Karpas-422 (cell line): ENCODE results near the gene NADSYN1. TPM values are rescaled to one million over a fixed set of nuclear protein-coding genes. Genes with fewer than 3 reads are reported as not detected.

ENCODE experiments used
- DNase-seq: peaks from one replicate; pipeline ENCODE4 v3.0.0-alpha.2; 2015
- H2AFZ ChIP-seq: fragments of 200-600 bp; sonication (generic); 2 replicates; pipeline ENCODE4 v1.6.1; 2014; ENCODE audit warnings: antibody characterized with exemption, low read length, mixed read lengths
- H3K27ac ChIP-seq: fragments of 200-600 bp; sonication (generic); 2 replicates; pipeline ENCODE4 v1.5.1; 2014; ENCODE audit warnings: mild to moderate bottlenecking, low read length, moderate library complexity
- H3K27me3 ChIP-seq: fragments of 200-600 bp; sonication (generic); 2 replicates; pipeline ENCODE4 v1.6.1; 2014; ENCODE audit warnings: low read length, mixed read lengths
- H3K36me3 ChIP-seq: fragments of 200-600 bp; sonication (generic); 2 replicates; pipeline ENCODE4 v1.6.1; 2014; ENCODE audit warnings: low read length, mixed read lengths; ENCODE audit not compliant: insufficient read depth
- H3K4me1 ChIP-seq: fragments of 200-600 bp; sonication (generic); 2 replicates; pipeline ENCODE4 v1.6.1; 2014; ENCODE audit warnings: mild to moderate bottlenecking, low read length, mixed read lengths
- H3K4me2 ChIP-seq: fragments of 200-600 bp; sonication (generic); 2 replicates; pipeline ENCODE4 v1.6.1; 2014; ENCODE audit warnings: low read length, low read depth, mild to moderate bottlenecking; ENCODE audit not compliant: poor library complexity, severe bottlenecking
- H3K4me3 ChIP-seq: fragments of 200-600 bp; sonication (generic); 2 replicates; pipeline ENCODE4 v1.5.1; 2014; ENCODE audit warnings: mild to moderate bottlenecking, antibody characterized with exemption, low read length, mixed read lengths
- H3K79me2 ChIP-seq: fragments of 200-600 bp; sonication (generic); 2 replicates; pipeline ENCODE4 v1.6.1; 2014; ENCODE audit warnings: mild to moderate bottlenecking, low read length, mixed read lengths
- H3K9ac ChIP-seq: fragments of 200-600 bp; sonication (generic); 2 replicates; pipeline ENCODE4 v1.6.0; 2014; ENCODE audit warnings: low read length
- H3K9me2 ChIP-seq: fragments of 200-600 bp; sonication (generic), shearing (Covaris generic); replicated peaks from 2 replicates; pipeline ENCODE4 v1.6.0; 2014; ENCODE audit warnings: mild to moderate bottlenecking, low read length, moderate library complexity; ENCODE audit not compliant: insufficient read depth
- H3K9me3 ChIP-seq: fragments of 300-700, 200-600 bp; sonication (generic); 2 replicates; pipeline ENCODE4 v1.6.1; 2014; ENCODE audit warnings: low read length, mixed read lengths
- H4K20me1 ChIP-seq: fragments of 200-600 bp; sonication (generic); 2 replicates; pipeline ENCODE4 v1.6.1; 2014; ENCODE audit warnings: mild to moderate bottlenecking, antibody characterized with exemption, low read length, low read depth; ENCODE audit not compliant: insufficient read depth
- total RNA-seq: library from RNA; depleted of rRNA; stranded (reverse); fragments of >200 nt; shearing (Covaris generic); gene quantifications from 2 replicates; pipeline ENCODE4 v1.2.3, GENCODE V29; 2014; ENCODE audit warnings: low replicate concordance; rRNA removed

NADSYN1 gene
- total RNA-seq, result 86.0 and 129 TPM in 2 replicates

DNA sequence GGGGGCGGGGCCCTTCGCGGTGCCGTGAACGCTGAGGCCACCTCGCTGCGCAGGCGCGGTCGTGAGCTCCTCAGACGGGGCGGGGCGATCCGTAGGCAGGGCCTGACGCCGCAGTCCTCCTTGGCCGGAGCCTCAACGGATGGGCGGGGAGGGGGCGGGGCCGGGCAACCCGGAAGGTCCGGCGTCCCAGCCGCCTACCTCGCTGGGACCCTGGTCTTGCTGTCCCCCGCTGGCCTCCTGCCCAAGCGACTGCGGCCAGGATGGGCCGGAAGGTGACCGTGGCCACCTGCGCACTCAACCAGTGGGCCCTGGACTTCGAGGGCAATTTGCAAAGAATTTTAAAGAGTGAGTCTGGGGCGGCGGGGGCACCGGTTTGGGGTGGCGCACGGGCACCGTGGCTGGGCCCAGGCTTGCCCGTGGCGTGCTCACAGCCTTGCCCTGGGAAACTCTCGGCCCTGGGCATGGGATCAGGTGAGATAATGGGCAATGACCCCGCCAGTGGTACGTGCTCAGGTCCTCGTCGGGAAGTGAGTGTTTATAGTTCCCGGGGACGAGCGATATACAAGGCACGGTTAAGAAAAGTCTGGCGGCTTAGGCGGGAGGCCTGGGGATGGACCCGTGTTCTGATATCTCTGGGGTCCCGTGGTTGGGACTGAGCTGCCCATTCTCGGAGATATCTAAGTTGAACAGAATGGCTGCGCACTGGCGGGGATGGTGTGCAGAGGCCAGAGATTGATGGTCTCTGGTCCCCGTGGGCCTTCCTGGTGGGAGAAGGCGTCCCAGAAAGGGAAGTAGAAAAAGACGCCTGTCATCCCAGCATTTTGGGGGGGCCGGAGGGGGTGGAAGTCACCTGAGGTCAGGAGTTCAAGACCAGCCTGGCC lies at the start of gene NADSYN1:
Gene NADSYN1, plus strand, starts transcription at position 167 of the 881 bp plus-strand sequence. Its CDS starts 94 bp downstream, at position 261.
- peaks cover 21% of the 10 kb centered on the region for H3K36me3 ChIP-seq
- H3K27me3 ChIP-seq, result no peaks in the 10 kb centered on the region
- peaks cover 18% of the 10 kb centered on the region; the same call in 1 of the 2 replicates for H4K20me1 ChIP-seq
- H2AFZ ChIP-seq, result peak within 1 kb of the TSS; percentile 76
- H3K9me3 ChIP-seq, result no peaks in the 10 kb centered on the region
- peaks cover 35% of the 10 kb centered on the region for H3K79me2 ChIP-seq
- H3K4me2 ChIP-seq, result peak within 1 kb of the TSS; percentile 81
- peak within 1 kb of the TSS; percentile 83 for H3K9ac ChIP-seq
- DNase-seq, result peak; percentile 99
- no peaks in the 10 kb centered on the region for H3K9me2 ChIP-seq
- H3K4me1 ChIP-seq, result peaks cover 41% of the 10 kb centered on the region
- no peak within 1 kb of the TSS for H3K27ac ChIP-seq
- H3K4me3 ChIP-seq, result peak within 1 kb of the TSS; percentile 86

- H3K79me2 ChIP-seq, result no peaks in the 10 kb centered on the region
- H3K9ac ChIP-seq, result no peak overlapping the region
- no peaks in the 10 kb centered on the region for H3K36me3 ChIP-seq
- H3K9me2 ChIP-seq, result no peaks in the 10 kb centered on the region
- DNase-seq, result no peak
- no peaks in the 10 kb centered on the region for H3K9me3 ChIP-seq
- H3K4me1 ChIP-seq, result no peaks in the 10 kb centered on the region
- no peak overlapping the region for H3K4me2 ChIP-seq
- no peak overlapping the region for H3K4me3 ChIP-seq
- H3K27ac ChIP-seq, result no peak overlapping the region
- H4K20me1 ChIP-seq, result no peaks in the 10 kb centered on the region
- no peaks in the 10 kb centered on the region for H3K27me3 ChIP-seq
- H2AFZ ChIP-seq, result no peak overlapping the region
These were observed 48.8 kb upstream of the NADSYN1 start for GRCh38 chr11:71404209-71404608.

GRCh38 chr11:71406681-71407080 lies 46.3 kb upstream of the NADSYN1 start:
- Histone ChIP-seq H3K4me1 (no peaks in the 10 kb centered on the region), H3K79me2 (no peaks in the 10 kb centered on the region), H3K9me3 (no peaks in the 10 kb centered on the region), H3K27ac (no peak overlapping the region), H3K27me3 (no peaks in the 10 kb centered on the region), H3K36me3 (no peaks in the 10 kb centered on the region), H3K4me2 (no peak overlapping the region), H3K9me2 (no peaks in the 10 kb centered on the region), H4K20me1 (no peaks in the 10 kb centered on the region), H3K4me3 (no peak overlapping the region), H3K9ac (no peak overlapping the region), H2AFZ (no peak overlapping the region)
- no peak for DNase-seq

GRCh38 chr11:71407356-71407755 lies 45.6 kb upstream of the NADSYN1 start:
- Histone ChIP-seq H2AFZ (no peak overlapping the region), H4K20me1 (no peaks in the 10 kb centered on the region), H3K4me1 (no peaks in the 10 kb centered on the region), H3K9me3 (no peaks in the 10 kb centered on the region), H3K4me3 (no peak overlapping the region), H3K27ac (no peak overlapping the region), H3K4me2 (no peak overlapping the region), H3K79me2 (no peaks in the 10 kb centered on the region), H3K27me3 (no peaks in the 10 kb centered on the region), H3K9me2 (no peaks in the 10 kb centered on the region), H3K36me3 (no peaks in the 10 kb centered on the region), H3K9ac (no peak overlapping the region)
- no peak for DNase-seq

DNA sequence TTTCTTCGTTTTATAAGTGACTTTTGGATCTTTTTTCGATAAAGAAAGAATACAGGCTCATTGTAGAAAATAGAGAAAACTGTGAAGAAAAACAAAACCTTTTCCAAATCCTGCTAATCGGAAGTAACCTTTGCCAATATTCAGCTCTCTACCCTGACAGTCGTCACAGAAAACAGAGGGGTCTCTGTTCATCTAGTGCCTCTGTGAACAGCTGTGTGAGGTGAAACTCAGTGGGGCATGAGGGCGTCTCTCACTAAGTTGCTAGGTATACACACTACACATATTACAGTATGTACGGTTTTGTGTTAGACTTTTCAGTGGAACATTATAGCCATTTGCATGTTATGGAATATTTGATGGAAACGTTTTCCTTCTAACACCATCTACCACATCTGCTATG lies 44.2 kb upstream of the NADSYN1 start:
- no peak overlapping the region for H3K4me2 ChIP-seq
- no peaks in the 10 kb centered on the region for H3K9me2 ChIP-seq
- no peak overlapping the region for H2AFZ ChIP-seq
- no peak overlapping the region for H3K27ac ChIP-seq
- no peaks in the 10 kb centered on the region for H3K36me3 ChIP-seq
- no peak overlapping the region for H3K4me3 ChIP-seq
- H3K4me1 ChIP-seq, result no peaks in the 10 kb centered on the region
- H3K79me2 ChIP-seq, result no peaks in the 10 kb centered on the region
- DNase-seq, result no peak
- no peaks in the 10 kb centered on the region for H3K27me3 ChIP-seq
- H3K9ac ChIP-seq, result no peak overlapping the region
- no peaks in the 10 kb centered on the region for H4K20me1 ChIP-seq
- no peaks in the 10 kb centered on the region for H3K9me3 ChIP-seq

DNA sequence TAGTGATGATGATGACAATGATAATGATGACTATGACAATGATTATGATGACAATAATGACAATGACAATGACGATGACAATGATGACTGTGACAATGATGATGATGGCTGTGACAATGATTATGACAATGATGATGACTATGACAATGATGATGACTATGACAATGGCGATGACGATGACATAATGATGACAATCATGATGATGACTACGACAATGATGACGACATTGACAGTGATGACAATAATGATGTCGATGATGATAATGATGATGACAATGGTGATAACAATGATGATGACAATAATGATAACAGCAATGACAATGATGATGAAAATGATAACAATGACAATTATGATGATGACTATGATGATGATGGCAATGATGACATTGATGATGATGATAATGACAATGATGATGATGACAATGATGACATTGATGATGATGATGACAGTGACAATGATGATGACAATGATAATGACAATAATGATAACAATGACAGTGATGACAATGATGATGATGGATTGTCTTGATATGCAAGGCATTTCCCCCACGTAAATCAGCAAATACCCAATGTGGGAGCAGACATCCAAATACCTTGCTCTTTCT lies 42.5 kb upstream of the NADSYN1 start:
- no peak overlapping the region for H2AFZ ChIP-seq
- no peak overlapping the region for H3K4me3 ChIP-seq
- no peak for DNase-seq
- no peaks in the 10 kb centered on the region for H3K36me3 ChIP-seq
- H3K27ac ChIP-seq, result no peak overlapping the region
- H3K9me3 ChIP-seq, result no peaks in the 10 kb centered on the region
- H4K20me1 ChIP-seq, result no peaks in the 10 kb centered on the region
- H3K9ac ChIP-seq, result no peak overlapping the region
- H3K79me2 ChIP-seq, result no peaks in the 10 kb centered on the region
- H3K9me2 ChIP-seq, result no peaks in the 10 kb centered on the region
- no peak overlapping the region for H3K4me2 ChIP-seq
- H3K4me1 ChIP-seq, result no peaks in the 10 kb centered on the region
- H3K27me3 ChIP-seq, result no peaks in the 10 kb centered on the region

GRCh38 chr11:71414645-71415044 lies 38.4 kb upstream of the NADSYN1 start:
- Histone ChIP-seq H3K9me2 (no peaks in the 10 kb centered on the region), H3K27ac (no peak overlapping the region), H3K9me3 (no peaks in the 10 kb centered on the region), H4K20me1 (no peaks in the 10 kb centered on the region), H3K27me3 (no peaks in the 10 kb centered on the region), H2AFZ (no peak overlapping the region), H3K4me2 (no peak overlapping the region), H3K9ac (no peak overlapping the region), H3K36me3 (no peaks in the 10 kb centered on the region), H3K4me3 (no peak overlapping the region), H3K4me1 (no peaks in the 10 kb centered on the region), H3K79me2 (no peaks in the 10 kb centered on the region)
- DNase-seq, result no peak

GRCh38 chr11:71418643-71419042 lies 34.4 kb upstream of the NADSYN1 start:
- H3K4me1 ChIP-seq, result no peaks in the 10 kb centered on the region
- H3K79me2 ChIP-seq, result no peaks in the 10 kb centered on the region
- no peaks in the 10 kb centered on the region for H4K20me1 ChIP-seq
- H3K27ac ChIP-seq, result no peak overlapping the region
- no peak for DNase-seq
- no peak overlapping the region for H3K4me2 ChIP-seq
- H3K27me3 ChIP-seq, result peaks cover 3% of the 10 kb centered on the region; the same call in 1 of the 2 replicates
- H3K36me3 ChIP-seq, result no peaks in the 10 kb centered on the region
- no peaks in the 10 kb centered on the region for H3K9me2 ChIP-seq
- no peak overlapping the region for H3K9ac ChIP-seq
- H3K4me3 ChIP-seq, result no peak overlapping the region
- no peaks in the 10 kb centered on the region for H3K9me3 ChIP-seq
- no peak overlapping the region for H2AFZ ChIP-seq
